GM19351 (cell line): Measurements from ENCODE around the gene MTMR4.
A peak's percentile ranks its signal among the peaks of the same experiment; 100 is the strongest.
"Not testable (repeated sequence)": the region's sequence is repeated elsewhere in the genome, so short reads cannot be mapped to it uniquely, and the experiment has no call there.

ENCODE experiments used
- ATAC-seq: cut with Tn5 transposase; IDR thresholded peaks from one replicate; pipeline ENCODE4 v1.9.1; 2021; ENCODE audit warnings: mild to moderate bottlenecking, moderate library complexity; ENCODE audit not compliant: unreplicated experiment

The MTMR4 gene

DNA sequence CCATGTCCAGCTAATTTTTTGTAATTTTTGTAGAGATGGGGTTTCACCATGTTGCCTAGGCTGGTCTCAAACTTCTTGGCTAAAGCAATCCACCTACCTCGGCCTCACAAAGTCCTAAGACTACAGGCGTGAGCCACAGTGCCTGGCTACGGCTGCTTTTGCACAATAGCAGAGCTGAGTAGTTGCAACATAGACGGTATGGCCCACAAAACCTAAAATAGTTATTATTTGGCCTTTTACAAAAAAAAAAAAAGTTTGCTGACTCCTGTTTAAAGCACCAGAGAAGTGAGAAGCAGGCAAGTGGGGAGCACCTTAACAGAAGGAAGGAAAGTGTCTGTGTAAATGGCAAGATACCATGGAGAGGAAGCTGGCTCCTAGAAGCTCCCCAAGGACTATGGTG lies 20.9 kb downstream of the MTMR4 start:
- no peak for ATAC-seq

- no peak for ATAC-seq
These were observed 22.0 kb downstream of the MTMR4 start for GRCh38 chr17:58492238-58493121.

- ATAC-seq, result no peak
These were observed 22.9 kb downstream of the MTMR4 start for GRCh38 chr17:58491510-58492045.

DNA sequence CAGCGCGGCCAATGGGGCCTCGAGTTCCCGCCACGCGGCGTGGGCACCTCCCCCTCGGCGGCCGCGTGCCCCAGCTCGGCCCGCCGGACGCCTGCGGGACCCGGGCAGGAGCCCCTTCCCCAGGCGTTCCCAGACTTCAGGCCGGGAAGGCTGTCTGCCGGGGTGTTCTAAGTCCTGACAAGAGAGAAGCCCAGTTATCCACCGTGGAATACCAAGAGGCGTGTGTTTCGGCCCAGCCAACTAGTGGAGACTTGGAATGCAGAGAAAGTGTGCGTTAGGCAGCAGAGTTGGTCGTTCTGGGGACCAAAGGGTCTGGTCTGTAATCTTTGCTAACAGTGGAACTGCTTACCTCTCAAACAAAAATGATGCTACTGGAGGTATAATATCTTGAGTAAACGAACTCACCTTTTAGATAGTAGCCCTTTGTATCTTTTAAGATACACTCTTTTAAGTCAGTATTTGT lies 26.0 kb downstream of the MTMR4 start:
- no peak for ATAC-seq

DNA sequence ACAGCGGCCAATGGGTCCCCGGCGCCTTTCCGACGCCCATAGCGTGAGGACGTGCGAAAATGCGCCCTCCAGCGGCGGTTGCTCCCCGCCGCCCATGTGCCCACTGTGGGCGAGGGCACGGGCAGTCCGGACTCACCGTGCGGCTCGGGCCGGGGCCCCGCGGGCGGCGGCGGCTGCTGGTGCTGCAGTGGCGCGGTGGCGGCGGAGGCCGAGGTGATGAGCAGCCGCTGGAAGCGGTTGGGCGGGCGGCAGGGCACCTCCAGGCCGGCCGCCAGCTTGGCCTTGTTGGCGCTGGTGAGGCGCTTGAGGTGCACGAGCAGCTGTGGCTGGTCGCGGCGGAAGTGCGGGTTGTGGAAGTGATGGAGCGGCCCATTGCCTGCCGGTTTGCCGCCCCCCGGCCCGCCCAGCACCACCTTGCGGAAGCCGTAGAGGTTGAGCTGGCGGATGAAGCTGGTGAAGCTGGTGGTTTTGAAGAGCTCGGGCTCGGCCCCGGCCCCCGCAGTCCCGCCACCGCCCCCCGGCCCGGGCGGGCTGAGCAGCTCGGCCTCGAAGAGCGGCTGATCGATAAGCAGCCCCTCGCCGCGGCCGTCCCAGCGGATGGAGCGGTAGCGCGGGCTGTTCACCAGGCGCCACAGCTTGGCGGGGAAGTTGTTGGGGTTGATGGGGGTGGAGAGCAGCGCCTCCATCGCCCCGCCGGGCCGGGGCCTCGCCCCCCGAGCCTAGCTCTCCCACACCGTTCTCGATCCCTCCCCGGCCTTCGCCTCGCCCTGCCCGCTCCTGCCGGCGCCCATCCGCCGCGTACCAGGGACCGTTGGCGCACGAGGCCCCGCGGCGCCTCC lies 26.6 kb downstream of the MTMR4 start, which contains the start of gene HSF5:
Gene HSF5, minus strand, starts transcription at position 820 of the 839 bp plus-strand sequence. Its CDS starts 134 bp downstream, at position 686.
- no peak for ATAC-seq

- no peak for ATAC-seq
These were observed 29.8 kb downstream of the MTMR4 start for GRCh38 chr17:58484600-58484999.

DNA sequence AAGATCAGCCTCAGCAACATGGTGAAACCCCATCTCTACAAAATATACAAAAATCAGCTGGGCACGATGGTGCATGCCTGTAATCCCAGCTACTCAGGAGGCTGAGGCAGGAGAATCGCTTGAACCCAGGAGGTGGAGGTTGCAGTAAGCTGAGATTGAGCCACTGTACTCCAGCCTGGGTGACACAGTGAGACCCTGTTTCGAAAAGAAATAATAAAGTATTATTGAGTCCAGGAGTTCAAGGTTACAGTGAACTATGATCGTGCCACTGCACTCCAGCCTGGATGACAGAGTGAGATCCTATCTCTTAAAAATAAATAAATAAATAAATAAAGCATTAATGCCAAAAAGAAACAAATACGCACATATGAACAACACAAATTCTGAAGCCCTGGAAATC lies 32.6 kb downstream of the MTMR4 start:
- not testable (repeated sequence) for ATAC-seq

- ATAC-seq, result no peak
These were observed 34.3 kb downstream of the MTMR4 start for GRCh38 chr17:58480090-58480489.

- ATAC-seq, result no peak
These were observed 37.6 kb downstream of the MTMR4 start for GRCh38 chr17:58476812-58477211.

GRCh38 chr17:58475985-58476384 lies 38.5 kb downstream of the MTMR4 start:
- ATAC-seq, result no peak

DNA sequence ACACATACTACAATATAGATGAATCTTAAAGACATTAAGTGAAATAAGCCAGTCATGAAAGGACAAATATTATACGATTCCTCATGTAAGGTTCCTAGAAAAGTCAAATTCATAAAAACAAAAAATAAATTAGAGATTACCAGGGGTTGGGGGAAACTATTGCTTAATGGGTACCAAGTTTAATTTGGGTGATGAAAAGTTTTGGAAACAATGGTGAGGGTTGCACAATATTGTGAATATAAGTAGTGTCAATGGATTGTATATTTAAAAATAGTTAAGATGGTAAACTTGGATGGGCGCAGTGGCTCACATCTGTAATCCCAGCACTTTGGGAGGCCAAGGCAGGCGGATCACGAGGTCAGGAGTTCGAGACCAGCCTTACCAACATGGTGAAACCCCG lies 44.1 kb downstream of the MTMR4 start:
- no peak for ATAC-seq

- ATAC-seq, result no peak
These were observed 45.5 kb downstream of the MTMR4 start for GRCh38 chr17:58468944-58469343.

DNA sequence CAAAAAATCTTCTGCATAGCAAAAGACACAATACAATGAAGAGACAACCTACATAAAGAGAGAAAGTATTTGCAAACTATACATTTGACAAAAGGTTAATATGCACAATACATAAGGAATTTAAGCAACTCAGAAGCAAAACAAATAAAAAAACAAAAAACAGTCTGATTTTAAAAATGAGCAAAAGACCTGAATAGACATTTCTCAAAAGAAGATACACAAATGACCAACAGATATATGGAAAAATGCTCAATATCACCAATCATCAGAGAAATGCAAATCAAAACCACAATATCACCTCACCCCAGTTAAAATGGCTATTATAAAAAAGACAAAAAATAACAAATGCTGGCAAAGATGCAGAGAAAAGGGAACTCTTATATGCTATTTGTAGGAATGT lies 58.9 kb downstream of the MTMR4 start:
- no peak for ATAC-seq

- no peak for ATAC-seq
These were observed 61.7 kb downstream of the MTMR4 start for GRCh38 chr17:58452738-58453137.

DNA sequence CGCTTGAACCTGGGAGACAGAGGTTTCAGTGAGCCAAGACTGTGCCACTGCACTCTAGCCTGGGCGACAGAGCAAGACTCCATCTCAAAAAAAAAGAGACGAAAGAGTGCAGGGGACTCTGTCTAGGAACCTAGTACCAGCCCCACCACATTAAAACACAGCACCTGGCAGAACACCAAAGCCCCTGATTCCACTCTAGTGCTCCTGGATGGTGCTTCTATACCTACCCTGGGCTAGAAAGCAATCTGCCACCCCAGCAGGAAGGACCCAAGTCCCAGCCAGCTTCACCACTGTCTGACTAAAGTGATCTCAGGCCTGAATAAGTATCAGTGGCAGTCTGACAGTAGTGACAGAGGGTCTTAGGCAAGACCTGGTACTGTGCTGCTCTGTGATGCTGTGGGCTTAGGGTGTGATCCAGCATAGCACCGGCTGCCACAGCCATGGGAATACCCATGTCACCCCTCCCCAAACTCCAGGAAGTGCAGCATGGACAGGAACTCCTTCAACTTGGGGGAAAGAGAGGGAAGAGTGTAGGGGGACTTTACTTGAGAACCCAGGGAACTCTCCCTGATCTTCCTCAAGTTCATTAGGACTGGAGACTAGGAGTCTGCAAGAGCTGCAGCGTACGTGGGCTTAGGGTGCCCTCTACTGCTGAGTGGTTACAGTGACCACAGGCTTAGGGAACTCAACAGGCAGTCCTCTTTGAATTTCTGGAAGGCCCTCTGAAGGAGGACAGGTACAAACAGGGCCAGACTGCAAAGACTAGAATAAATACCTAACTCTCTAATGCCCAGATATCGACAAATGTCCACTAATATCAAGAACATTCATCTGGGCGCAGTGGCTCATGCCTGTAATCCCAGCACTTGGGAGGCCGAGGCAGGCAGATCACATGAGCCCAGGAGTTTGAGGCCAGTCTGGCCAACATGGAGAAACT lies 67.1 kb downstream of the MTMR4 start:
- ATAC-seq, result peak; percentile 53

DNA sequence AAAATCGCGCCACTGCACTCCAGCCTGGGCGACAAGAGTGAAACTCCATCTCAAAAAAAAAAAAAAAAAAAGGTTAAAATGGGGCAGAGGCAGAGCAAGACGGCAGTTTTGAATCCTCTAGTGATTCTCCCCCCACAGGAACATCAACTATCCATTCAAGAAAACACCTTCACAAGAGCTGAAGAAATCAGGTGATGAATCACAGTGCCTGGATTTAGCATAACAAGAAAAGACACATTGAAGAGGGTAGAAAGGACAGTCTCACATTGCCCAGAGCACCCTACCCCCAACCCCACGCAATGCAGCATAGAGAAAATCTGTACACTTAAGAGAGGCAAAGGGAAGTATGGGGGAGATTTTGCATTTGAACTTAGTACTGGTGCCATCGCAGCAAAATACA lies 68.4 kb downstream of the MTMR4 start:
- no peak for ATAC-seq
